Lower leg skin (tissue), 3 donors: ENCODE data around the gene SSB.

Experiments
- CTCF ChIP-seq, 3 donors: fragments of 450-650 bp; IDR thresholded peaks; one replicate each; pipeline ENCODE4 v1.5.1; 2016; ENCODE audit warnings: antibody characterized with exemption in 3 of 3, mild to moderate bottlenecking in 3 of 3, moderate library complexity in 2 of 3
- POLR2A ChIP-seq, 2 donors: fragments of 450-650 bp; IDR thresholded peaks; one replicate each; pipeline ENCODE4 v1.6.1; 2016 to 2017; ENCODE audit warnings: antibody characterized with exemption in 2 of 2, mild to moderate bottlenecking in 1 of 2, moderate library complexity in 1 of 2

GRCh38 chr2:169839954-169840746 is 41.5 kb downstream of the SSB start:
- TF ChIP-seq CTCF (IDR thresholded peaks at IDR 0.05) (no peak), POLR2A (IDR thresholded peaks at IDR 0.05) (no peak)
